ENCODE results near the gene ZDHHC7. TPM values are rescaled to one million over a fixed set of nuclear protein-coding genes. Genes with fewer than 3 reads are reported as not detected.

Gene ZDHHC7
- total RNA-seq, 2 experiments from 2014 or later, result 25.1 to 27.8 TPM

Other genes starting within 250 kb of the ZDHHC7 start
- under 1 TPM; 0.05 to 0.11 TPM for gene CRISPLD2, start 191.6 kb downstream of the ZDHHC7 start, total RNA-seq
- gene KIAA0513, start 16.3 kb upstream of the ZDHHC7 start, total RNA-seq, result 10 to 100 TPM in 1 of 2 experiments, 1 to 10 TPM in 1; 9.6 to 10.4 TPM
- not detected for gene CIBAR2, start 100.9 kb upstream of the ZDHHC7 start, total RNA-seq

Measured in activated CD4-positive, alpha-beta T cell treated with anti-CD3 and anti-CD28 coated beads for 36 hours (primary cell).